ENCODE results near the gene NEURL1B.

GRCh38 chr5:172725785-172726184 lies 84.7 kb downstream of the NEURL1B start:
- no peak for TF ChIP-seq EZH2 (IDR thresholded peaks at IDR 0.05; ENCODE audit: borderline replicate concordance, insufficient read depth, low read depth, low read length, poor library complexity, severe bottlenecking)
- no peak for TF ChIP-seq CTCF (IDR thresholded peaks at IDR 0.05)

Data from B cell (primary cell).